ENCODE measurements around the gene FCRL6. TPM values are rescaled to one million over a fixed set of nuclear protein-coding genes. Genes with fewer than 3 reads are reported as not detected.

The FCRL6 gene
- total RNA-seq, 1 experiment from 2014 or later, result not detected

DNA sequence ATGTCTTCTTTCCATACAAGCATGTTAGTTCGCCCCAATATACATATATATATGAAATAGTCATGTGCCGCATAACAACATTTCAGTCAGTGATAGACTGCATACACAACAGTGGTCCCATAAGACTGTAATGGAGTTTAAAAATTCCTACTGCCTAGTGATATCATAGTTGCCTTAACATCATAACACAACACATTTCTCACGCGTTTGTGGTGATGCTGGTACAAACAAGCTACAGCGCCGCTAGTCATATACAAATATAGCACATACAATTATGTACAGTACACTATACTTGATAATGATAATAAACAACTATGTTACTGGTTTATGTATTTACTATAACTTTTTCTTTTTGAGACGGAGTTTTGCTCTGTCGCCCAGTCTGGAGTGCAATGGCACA lies 13.8 kb downstream of the FCRL6 start:
- intact Hi-C loops (cut with micrococcal nuclease; ENCODE audit: unreplicated experiment) (no loop called here), in situ Hi-C loops (cut with HindIII; ENCODE audit: low pct_unique_long_range_greater_than_20kb, low sequenced_read_pairs) (no loop called here)
- Histone ChIP-seq H3K27ac (ENCODE audit: low read length) (no peak overlapping the region), H3K36me3 (ENCODE audit: control insufficient read depth, insufficient read depth, low read length) (no peaks in the 10 kb centered on the region), H3K4me1 (ENCODE audit: control insufficient read depth, insufficient read depth, low read length) (no peaks in the 10 kb centered on the region), H3K9me3 (ENCODE audit: control insufficient read depth, insufficient read depth, low read depth, low read length) (no peaks in the 10 kb centered on the region), H3K4me3 (ENCODE audit: low read depth in 2 of 2, low read length in 2 of 2) (no peak overlapping the region), H3K27me3 (ENCODE audit: control insufficient read depth, insufficient read depth, low read length) (peaks cover 5% of the 10 kb centered on the region)
- no TSS peak for BruUV-seq (replicated peaks)
- ATAC-seq (no peak), DNase-seq (ENCODE audit: low read depth, low spot score) (no peak)
- TF ChIP-seq CTCF (IDR thresholded peaks at IDR 0.05) (no peak), TCF7L2 (IDR thresholded peaks at IDR 0.05; ENCODE audit: low read depth, low read length) (no peak), REST (IDR thresholded peaks at IDR 0.05; ENCODE audit: insufficient read depth in 1 of 2, low read depth in 2 of 2, low read length in 1 of 2) (no peak), SIN3A (IDR thresholded peaks at IDR 0.05; ENCODE audit: borderline replicate concordance, insufficient read depth, low read depth, low read length) (no peak), POLR2AphosphoS5 (IDR thresholded peaks at IDR 0.05; ENCODE audit: low read depth, low read length) (no peak)
- ChIA-PET CTCF (no interaction called here), POLR2A (no interaction called here)

DNA sequence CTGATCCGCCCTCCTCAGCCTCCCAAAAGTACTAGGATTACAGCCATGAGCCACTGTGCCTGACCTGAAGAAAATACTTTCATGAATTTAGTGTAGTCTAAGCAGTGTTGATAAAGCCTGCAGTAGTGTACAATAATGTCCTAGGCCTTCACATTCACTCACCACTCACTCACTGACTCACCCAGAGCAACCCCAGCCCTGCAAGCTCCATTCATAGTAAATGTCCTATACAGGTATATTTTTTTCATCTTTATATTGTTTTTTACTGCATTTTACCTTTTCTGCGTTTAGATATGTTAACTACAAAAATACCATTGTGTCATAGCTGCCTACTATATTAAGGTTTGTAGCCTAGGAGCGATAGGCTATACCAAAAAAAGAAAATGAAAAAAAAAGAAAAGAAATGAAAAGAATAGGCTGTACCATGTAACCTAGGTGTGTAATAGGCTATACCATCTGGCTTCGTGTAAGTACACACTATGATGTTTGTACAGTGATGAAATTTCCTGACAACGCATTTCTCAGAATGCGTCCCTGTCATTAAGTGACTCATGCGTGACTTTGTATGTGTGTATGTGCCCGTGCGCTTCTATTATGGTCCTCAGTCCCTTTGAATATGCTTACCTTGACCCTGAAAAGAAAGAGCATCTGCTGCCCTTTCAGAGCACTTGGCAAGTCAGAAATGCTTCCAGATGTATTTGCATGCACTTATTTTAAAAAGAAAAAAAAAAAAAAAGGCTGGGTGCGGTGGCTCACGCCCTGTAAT lies 15.3 kb downstream of the FCRL6 start:
- in situ Hi-C loops (cut with HindIII; ENCODE audit: low pct_unique_long_range_greater_than_20kb, low sequenced_read_pairs), result no loop called here
- DNase-seq (ENCODE audit: low read depth, low spot score) (peak; percentile 78), ATAC-seq (peak; percentile 70; the same call in 1 of the 2 replicates)
- no peaks in the 10 kb centered on the region for H3K9me3 ChIP-seq (ENCODE audit: control insufficient read depth, insufficient read depth, low read depth, low read length)
- POLR2A ChIA-PET, result no interaction called here
- no peak overlapping the region for H3K27ac ChIP-seq (ENCODE audit: low read length)
- intact Hi-C loops (cut with micrococcal nuclease; ENCODE audit: unreplicated experiment), result no loop called here
- H3K27me3 ChIP-seq (ENCODE audit: control insufficient read depth, insufficient read depth, low read length), result peaks cover 2% of the 10 kb centered on the region
- no peaks in the 10 kb centered on the region for H3K4me1 ChIP-seq (ENCODE audit: control insufficient read depth, insufficient read depth, low read length)
- TF ChIP-seq CTCF (IDR thresholded peaks at IDR 0.05) (no peak), POLR2AphosphoS5 (IDR thresholded peaks at IDR 0.05; ENCODE audit: low read depth, low read length) (no peak)
- CTCF ChIA-PET, result no interaction called here
- H3K36me3 ChIP-seq (ENCODE audit: control insufficient read depth, insufficient read depth, low read length), result no peaks in the 10 kb centered on the region
- no TSS peak for BruUV-seq (replicated peaks)
- no peak overlapping the region for H3K4me3 ChIP-seq (ENCODE audit: low read depth in 2 of 2, low read length in 2 of 2)
